GM06990 (cell line): ENCODE data around the gene MIEF1.

ENCODE experiments used
- DNase-seq: peaks from one replicate; pipeline ENCODE4 v3.0.0-alpha.2; 2011; ENCODE audit not compliant: insufficient read length; ENCODE audit errors: extremely low read depth
- H3K27me3 ChIP-seq: replicated peaks from 2 replicates; pipeline ENCODE4 v1.6.0; 2011; ENCODE audit warnings: low read length; ENCODE audit not compliant: control insufficient read depth, insufficient read depth
- H3K36me3 ChIP-seq: 2 replicates; pipeline ENCODE4 v1.5.1; 2011; ENCODE audit warnings: low read length; ENCODE audit not compliant: control insufficient read depth, insufficient read depth
- H3K4me3 ChIP-seq: replicated peaks from 2 replicates; pipeline ENCODE4 v1.5.1; 2011; ENCODE audit warnings: low read depth, mild to moderate bottlenecking, control low read depth, low read length
- TF ChIP-seq, protein P1 (sequence below): IDR thresholded peaks from 2 replicates; pipeline ENCODE4 v1.5.1; 2011; ENCODE audit warnings: low read length, control low read depth, mild to moderate bottlenecking, inconsistent platforms; ENCODE audit not compliant: insufficient read depth, poor library complexity, severe bottlenecking

Gene MIEF1

DNA sequence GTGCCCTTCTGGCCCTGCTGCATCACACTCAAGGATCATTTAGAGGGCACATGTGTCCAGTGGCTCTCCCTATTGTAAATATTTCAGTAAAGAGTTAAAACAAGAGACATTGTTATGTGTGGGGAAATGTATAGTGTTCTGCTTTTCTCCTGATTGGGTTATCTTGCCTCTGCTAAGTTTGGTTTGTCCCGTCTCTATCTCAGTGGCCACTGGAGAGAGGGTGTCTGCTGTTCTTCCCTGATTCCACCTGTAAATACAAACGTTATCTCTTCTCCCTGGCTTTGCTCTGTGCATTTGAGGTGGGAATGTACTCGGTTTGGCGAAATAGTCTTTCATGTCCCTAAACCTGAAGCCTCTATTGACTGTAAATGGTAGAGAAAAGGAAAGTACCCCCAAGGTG is 6.3 kb downstream of the MIEF1 start:
- Histone ChIP-seq H3K36me3 (peaks cover 34% of the 10 kb centered on the region), H3K27me3 (no peaks in the 10 kb centered on the region), H3K4me3 (no peak overlapping the region)
- DNase-seq: no peak
- TF ChIP-seq, protein P1, sequence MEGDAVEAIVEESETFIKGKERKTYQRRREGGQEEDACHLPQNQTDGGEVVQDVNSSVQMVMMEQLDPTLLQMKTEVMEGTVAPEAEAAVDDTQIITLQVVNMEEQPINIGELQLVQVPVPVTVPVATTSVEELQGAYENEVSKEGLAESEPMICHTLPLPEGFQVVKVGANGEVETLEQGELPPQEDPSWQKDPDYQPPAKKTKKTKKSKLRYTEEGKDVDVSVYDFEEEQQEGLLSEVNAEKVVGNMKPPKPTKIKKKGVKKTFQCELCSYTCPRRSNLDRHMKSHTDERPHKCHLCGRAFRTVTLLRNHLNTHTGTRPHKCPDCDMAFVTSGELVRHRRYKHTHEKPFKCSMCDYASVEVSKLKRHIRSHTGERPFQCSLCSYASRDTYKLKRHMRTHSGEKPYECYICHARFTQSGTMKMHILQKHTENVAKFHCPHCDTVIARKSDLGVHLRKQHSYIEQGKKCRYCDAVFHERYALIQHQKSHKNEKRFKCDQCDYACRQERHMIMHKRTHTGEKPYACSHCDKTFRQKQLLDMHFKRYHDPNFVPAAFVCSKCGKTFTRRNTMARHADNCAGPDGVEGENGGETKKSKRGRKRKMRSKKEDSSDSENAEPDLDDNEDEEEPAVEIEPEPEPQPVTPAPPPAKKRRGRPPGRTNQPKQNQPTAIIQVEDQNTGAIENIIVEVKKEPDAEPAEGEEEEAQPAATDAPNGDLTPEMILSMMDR: no peak

DNA sequence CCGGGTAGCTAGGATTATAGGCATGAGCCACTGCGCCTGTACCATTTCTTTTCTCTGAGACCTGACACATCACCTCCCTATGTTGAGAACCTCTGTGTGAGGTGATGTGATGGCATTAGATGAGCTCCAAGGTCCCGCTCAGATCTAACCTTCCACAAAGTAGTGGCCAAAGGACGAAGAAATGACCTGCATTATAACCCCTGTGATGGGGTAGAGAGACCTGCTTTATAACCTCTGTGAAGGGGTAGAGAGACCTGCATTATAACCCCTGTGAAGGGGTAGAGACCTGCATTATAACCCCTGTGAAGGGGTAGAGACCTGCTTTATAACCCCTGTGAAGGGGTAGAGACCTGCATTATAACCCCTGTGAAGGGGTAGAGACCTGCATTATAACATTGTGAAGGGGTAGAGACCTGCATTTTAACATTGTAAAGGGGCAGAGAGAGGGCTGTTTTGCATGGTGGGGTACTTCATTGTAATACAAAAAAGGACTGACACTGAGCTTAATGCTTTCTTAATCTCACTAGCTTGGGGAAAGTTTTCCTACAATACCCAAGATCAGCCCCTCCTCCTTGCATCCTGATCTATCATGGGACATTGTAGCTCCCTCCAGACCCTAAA is 8.5 kb downstream of the MIEF1 start:
- TF ChIP-seq, protein P1: no peak
- Histone ChIP-seq H3K27me3 (no peaks in the 10 kb centered on the region), H3K4me3 (no peak overlapping the region), H3K36me3 (peaks cover 43% of the 10 kb centered on the region)
- DNase-seq: no peak

DNA sequence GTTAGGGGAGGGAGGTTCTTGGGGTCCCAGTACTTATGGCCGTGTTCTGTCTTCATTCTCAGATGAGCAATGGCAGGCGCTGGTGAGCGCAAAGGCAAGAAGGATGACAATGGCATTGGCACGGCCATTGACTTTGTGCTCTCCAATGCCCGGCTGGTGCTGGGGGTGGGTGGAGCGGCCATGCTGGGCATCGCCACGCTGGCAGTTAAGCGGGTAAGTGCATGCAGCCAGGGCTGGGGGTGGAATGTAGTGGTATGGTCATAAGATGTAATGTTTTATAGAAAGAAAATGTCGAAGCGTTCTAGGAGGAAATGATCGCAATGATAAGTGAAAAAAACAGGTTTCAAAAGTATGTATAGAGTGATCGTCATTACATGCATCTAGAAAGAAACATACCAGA is 9.1 kb downstream of the MIEF1 start:
- Histone ChIP-seq H3K4me3 (no peak overlapping the region), H3K27me3 (no peaks in the 10 kb centered on the region), H3K36me3 (peaks cover 40% of the 10 kb centered on the region)
- DNase-seq: no peak
- TF ChIP-seq, protein P1: no peak

DNA sequence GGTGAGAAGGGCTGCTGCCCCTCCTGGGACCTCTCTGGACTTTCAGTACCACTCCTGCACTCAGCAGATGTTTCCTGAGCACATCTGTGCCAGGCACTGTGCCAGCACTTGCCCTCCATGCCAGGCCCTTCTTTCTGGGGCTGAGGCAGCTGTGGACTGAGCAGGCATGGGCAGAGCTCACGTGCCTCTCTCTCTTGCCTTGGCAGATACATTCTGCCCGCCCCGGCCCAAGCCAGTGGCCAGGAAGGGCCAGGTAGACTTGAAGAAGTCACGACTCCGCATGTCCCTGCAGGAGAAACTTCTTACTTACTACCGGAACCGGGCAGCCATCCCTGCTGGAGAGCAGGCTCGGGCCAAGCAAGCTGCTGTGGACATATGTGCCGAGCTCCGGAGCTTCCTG is 9.9 kb downstream of the MIEF1 start:
- H3K36me3 ChIP-seq: peaks cover 38% of the 10 kb centered on the region
- H3K27me3 ChIP-seq: no peaks in the 10 kb centered on the region
- H3K4me3 ChIP-seq: no peak overlapping the region
- DNase-seq: no peak
- TF ChIP-seq, protein P1: no peak

DNA sequence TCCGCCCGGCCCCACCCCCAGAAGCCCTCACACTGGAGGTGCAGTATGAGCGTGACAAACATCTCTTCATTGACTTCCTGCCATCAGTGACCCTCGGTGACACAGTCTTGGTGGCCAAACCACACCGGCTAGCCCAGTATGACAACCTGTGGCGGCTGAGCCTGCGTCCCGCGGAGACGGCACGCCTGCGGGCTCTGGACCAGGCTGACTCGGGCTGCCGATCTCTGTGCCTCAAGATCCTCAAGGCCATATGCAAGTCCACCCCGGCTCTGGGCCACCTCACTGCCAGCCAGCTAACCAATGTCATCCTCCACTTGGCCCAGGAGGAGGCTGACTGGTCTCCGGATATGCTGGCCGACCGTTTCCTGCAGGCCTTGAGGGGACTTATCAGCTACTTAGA is 11.7 kb downstream of the MIEF1 start:
- TF ChIP-seq, protein P1: no peak
- Histone ChIP-seq H3K36me3 (peaks cover 35% of the 10 kb centered on the region), H3K4me3 (no peak overlapping the region), H3K27me3 (no peaks in the 10 kb centered on the region)
- no peak for DNase-seq
